GM12873 (cell line): ENCODE measurements around the gene TPD52L1.

ENCODE experiments used
- CTCF ChIP-seq: IDR thresholded peaks from 2 replicates; pipeline ENCODE4 v1.5.1; 2012; ENCODE audit warnings: low read depth, mild to moderate bottlenecking, moderate library complexity, low read length, control low read depth; ENCODE audit not compliant: insufficient read depth; ENCODE audit errors: missing control alignments

Gene TPD52L1

GRCh38 chr6:125299257-125299656 is 145.7 kb downstream of the TPD52L1 start:
- no peak for TF ChIP-seq CTCF

- no peak for TF ChIP-seq CTCF
Measured at GRCh38 chr6:125300992-125301434, 147.4 kb downstream of the TPD52L1 start.

GRCh38 chr6:125301435-125302391 is 148.1 kb downstream of the TPD52L1 start, which contains the start of gene HDDC2:
Gene HDDC2, minus strand, starts transcription at chr6:125301967. Its CDS starts 35 bp downstream, at chr6:125301932.
- no peak for TF ChIP-seq CTCF

GRCh38 chr6:125302840-125303511 is 149.4 kb downstream of the TPD52L1 start:
- no peak for TF ChIP-seq CTCF

GRCh38 chr6:125303512-125303854 is 149.9 kb downstream of the TPD52L1 start:
- TF ChIP-seq CTCF: no peak

GRCh38 chr6:125304970-125305660 is 151.5 kb downstream of the TPD52L1 start:
- TF ChIP-seq CTCF: no peak

- no peak for TF ChIP-seq CTCF
Measured at GRCh38 chr6:125306756-125307149, 153.2 kb downstream of the TPD52L1 start.
